HG03342 (cell line): ENCODE results near the gene MOB4.
"Not testable (repeated sequence)": the region's sequence is repeated elsewhere in the genome, so short reads cannot be mapped to it uniquely, and the experiment has no call there.

ENCODE experiments used
- ATAC-seq: cut with Tn5 transposase; IDR thresholded peaks from one replicate; pipeline ENCODE4 v1.9.1; 2021; ENCODE audit warnings: mild to moderate bottlenecking, moderate library complexity; ENCODE audit not compliant: unreplicated experiment

The MOB4 gene

GRCh38 chr2:197515739-197516392 lies at the start of gene MOB4:
MOB4 (plus strand) TSS chr2:197516066; CDS start chr2:197516087, 21 bp downstream.
- ATAC-seq = peak; percentile 94

GRCh38 chr2:197472166-197472565 lies 43.7 kb upstream of the MOB4 start:
- ATAC-seq = no peak

GRCh38 chr2:197477797-197478196 lies 38.1 kb upstream of the MOB4 start:
- no peak for ATAC-seq

- ATAC-seq = no peak
Observed at GRCh38 chr2:197480165-197481036, 35.5 kb upstream of the MOB4 start.

- ATAC-seq = not testable (repeated sequence)
Observed at GRCh38 chr2:197484248-197484647, 31.6 kb upstream of the MOB4 start.

GRCh38 chr2:197486175-197486574 lies 29.7 kb upstream of the MOB4 start:
- ATAC-seq = no peak

GRCh38 chr2:197487385-197487784 lies 28.5 kb upstream of the MOB4 start:
- no peak for ATAC-seq

- ATAC-seq = no peak
Observed at GRCh38 chr2:197495433-197496134, 20.3 kb upstream of the MOB4 start.

- ATAC-seq = no peak
Observed at GRCh38 chr2:197496695-197497094, 19.2 kb upstream of the MOB4 start.

GRCh38 chr2:197497326-197497725 lies 18.5 kb upstream of the MOB4 start:
- no peak for ATAC-seq

- ATAC-seq = no peak
Observed at GRCh38 chr2:197498235-197498936, 17.5 kb upstream of the MOB4 start.

GRCh38 chr2:197498937-197499593 lies 16.8 kb upstream of the MOB4 start:
- ATAC-seq = peak; percentile 28

GRCh38 chr2:197499594-197500502 lies 16.0 kb upstream of the MOB4 start, which contains the start of the genes HSPD1 and HSPE1:
HSPD1 (minus strand) TSS chr2:197499840; CDS start chr2:197498848, 992 bp downstream.
HSPE1 (plus strand) TSS chr2:197500379; CDS start chr2:197500437, 58 bp downstream.
- peak; percentile 80 for ATAC-seq

GRCh38 chr2:197500503-197501131 lies 15.2 kb upstream of the MOB4 start:
- no peak for ATAC-seq

- ATAC-seq = no peak
Observed at GRCh38 chr2:197502201-197502600, 13.7 kb upstream of the MOB4 start.

- no peak for ATAC-seq
Observed at GRCh38 chr2:197502685-197503084, 13.2 kb upstream of the MOB4 start.

- ATAC-seq = no peak
Observed at GRCh38 chr2:197504000-197504399, 11.9 kb upstream of the MOB4 start.

- ATAC-seq = no peak
Observed at GRCh38 chr2:197504512-197504911, 11.4 kb upstream of the MOB4 start.

GRCh38 chr2:197506658-197507057 lies 9.2 kb upstream of the MOB4 start:
- ATAC-seq = no peak
